ENCODE data around the gene RASL11B. TPM values are rescaled to one million over a fixed set of nuclear protein-coding genes. Genes with fewer than 3 reads are reported as not detected.

Gene RASL11B
- total RNA-seq (under 1 TPM in 1 of 2 experiments, not detected in 1; 0.27 TPM), polyA plus RNA-seq (0.12 TPM)

- peak within 1 kb of the TSS in 2 of 8 donors; percentile 36 to 60 for H3K27ac Mint-ChIP-seq
- peak; percentile 73 to 83 (median 76) for DNase-seq
- H3K4me1 Mint-ChIP-seq = peaks cover 8 to 16% (median 9%) of the 10 kb centered on the region in 3 donors
- H3K9me3 Mint-ChIP-seq = peaks cover 0 to 6% (median 3%) of the 10 kb centered on the region in 5 donors
- peak within 1 kb of the TSS; percentile 69 to 91 (median 80) for H3K4me3 Mint-ChIP-seq
- ChIA-PET CTCF (interaction anchor here (1.3 kb wide), 1 partner anchor 150 kb away, joined by 3 read pairs; no protein-coding TSS in a partner anchor), POLR2A (no interaction called here)
- H3K9me3 ChIP-seq (ENCODE audit: low read length) = no peaks in the 10 kb centered on the region
- H3K4me3 ChIP-seq (ENCODE audit: low read length) = peak within 1 kb of the TSS; percentile 69
- H3K4me1 ChIP-seq (ENCODE audit: insufficient read depth, low read length) = peaks cover 6% of the 10 kb centered on the region
- H3K36me3 ChIP-seq (ENCODE audit: insufficient read depth, low read length) = no peaks in the 10 kb centered on the region
- no peaks in the 10 kb centered on the region for H3K36me3 Mint-ChIP-seq
- H3K27ac ChIP-seq (ENCODE audit: low read depth, low read length) = no peak within 1 kb of the TSS
- peaks cover 25 to 59% of the 10 kb centered on the region in 2 donors for H3K27me3 Mint-ChIP-seq
- no peaks in the 10 kb centered on the region for H3K27me3 ChIP-seq (ENCODE audit: insufficient read depth, low read length, poor library complexity, severe bottlenecking)
Observed at GRCh38 chr4:52861879-52862616, at the start of gene RASL11B. Gene RASL11B (plus strand): TSS chr4:52862317. CDS start chr4:52862508, 191 bp downstream.

- H3K27ac Mint-ChIP-seq = no peak overlapping the region
- H3K36me3 Mint-ChIP-seq = peaks cover 0 to 3% (median 0%) of the 10 kb centered on the region in 3 donors
- H3K27me3 ChIP-seq (ENCODE audit: insufficient read depth, low read length, poor library complexity, severe bottlenecking) = no peaks in the 10 kb centered on the region
- H3K9me3 Mint-ChIP-seq = peaks cover 0 to 5% (median 3%) of the 10 kb centered on the region in 5 donors
- H3K4me1 ChIP-seq (ENCODE audit: insufficient read depth, low read length) = no peaks in the 10 kb centered on the region
- peaks cover 3 to 7% of the 10 kb centered on the region in 2 donors for H3K27me3 Mint-ChIP-seq
- no peak for DNase-seq
- no peak overlapping the region for H3K4me3 ChIP-seq (ENCODE audit: low read length)
- no peak overlapping the region for H3K4me3 Mint-ChIP-seq
- CTCF ChIA-PET = no interaction called here
- POLR2A ChIA-PET = no interaction called here
- no peaks in the 10 kb centered on the region for H3K4me1 Mint-ChIP-seq
- no peak overlapping the region for H3K27ac ChIP-seq (ENCODE audit: low read depth, low read length)
- H3K36me3 ChIP-seq (ENCODE audit: insufficient read depth, low read length) = no peaks in the 10 kb centered on the region
- no peaks in the 10 kb centered on the region for H3K9me3 ChIP-seq (ENCODE audit: low read length)
Observed at GRCh38 chr4:52813546-52813945, 48.6 kb upstream of the RASL11B start.

- no peak overlapping the region for H3K4me3 Mint-ChIP-seq
- ChIA-PET CTCF (no interaction called here), POLR2A (no interaction called here)
- no peak overlapping the region for H3K4me3 ChIP-seq (ENCODE audit: low read length)
- H3K9me3 ChIP-seq (ENCODE audit: low read length) = no peaks in the 10 kb centered on the region
- no peak overlapping the region for H3K27ac ChIP-seq (ENCODE audit: low read depth, low read length)
- H3K27me3 ChIP-seq (ENCODE audit: insufficient read depth, low read length, poor library complexity, severe bottlenecking) = no peaks in the 10 kb centered on the region
- H3K4me1 ChIP-seq (ENCODE audit: insufficient read depth, low read length) = no peaks in the 10 kb centered on the region
- no peaks in the 10 kb centered on the region for H3K36me3 Mint-ChIP-seq
- no peaks in the 10 kb centered on the region for H3K36me3 ChIP-seq (ENCODE audit: insufficient read depth, low read length)
- no peak for DNase-seq
- H3K27ac Mint-ChIP-seq = no peak overlapping the region
- H3K4me1 Mint-ChIP-seq = peaks cover 2 to 5% (median 4%) of the 10 kb centered on the region in 3 donors
- H3K27me3 Mint-ChIP-seq = no peaks in the 10 kb centered on the region
- H3K9me3 Mint-ChIP-seq = no peaks in the 10 kb centered on the region
Observed at GRCh38 chr4:52822583-52822971, 39.5 kb upstream of the RASL11B start.

- POLR2A ChIA-PET = no interaction called here
- H3K4me3 Mint-ChIP-seq = no peak overlapping the region
- CTCF ChIA-PET = no interaction called here
- H3K27me3 ChIP-seq (ENCODE audit: insufficient read depth, low read length, poor library complexity, severe bottlenecking) = no peaks in the 10 kb centered on the region
- no peak overlapping the region for H3K4me3 ChIP-seq (ENCODE audit: low read length)
- no peak overlapping the region for H3K27ac ChIP-seq (ENCODE audit: low read depth, low read length)
- DNase-seq = no peak
- H3K4me1 ChIP-seq (ENCODE audit: insufficient read depth, low read length) = no peaks in the 10 kb centered on the region
- peak overlapping the region in 1 of 8 donors; percentile 29 for H3K27ac Mint-ChIP-seq
- no peaks in the 10 kb centered on the region for H3K27me3 Mint-ChIP-seq
- no peaks in the 10 kb centered on the region for H3K36me3 ChIP-seq (ENCODE audit: insufficient read depth, low read length)
- no peaks in the 10 kb centered on the region for H3K36me3 Mint-ChIP-seq
- peaks cover 2 to 5% (median 4%) of the 10 kb centered on the region in 3 donors for H3K4me1 Mint-ChIP-seq
- no peaks in the 10 kb centered on the region for H3K9me3 ChIP-seq (ENCODE audit: low read length)
- H3K9me3 Mint-ChIP-seq = no peaks in the 10 kb centered on the region
Observed at GRCh38 chr4:52822972-52823701, 39.0 kb upstream of the RASL11B start.

- Mint-ChIP-seq H3K36me3 (no peaks in the 10 kb centered on the region), H3K4me1 (peaks cover 2 to 5% (median 4%) of the 10 kb centered on the region in 3 donors), H3K4me3 (no peak overlapping the region), H3K9me3 (no peaks in the 10 kb centered on the region), H3K27me3 (no peaks in the 10 kb centered on the region), H3K27ac (no peak overlapping the region)
- H3K4me1 ChIP-seq (ENCODE audit: insufficient read depth, low read length) = no peaks in the 10 kb centered on the region
- CTCF ChIA-PET = no interaction called here
- no peak for DNase-seq
- POLR2A ChIA-PET = no interaction called here
- no peak overlapping the region for H3K27ac ChIP-seq (ENCODE audit: low read depth, low read length)
- no peaks in the 10 kb centered on the region for H3K9me3 ChIP-seq (ENCODE audit: low read length)
- H3K4me3 ChIP-seq (ENCODE audit: low read length) = no peak overlapping the region
- no peaks in the 10 kb centered on the region for H3K36me3 ChIP-seq (ENCODE audit: insufficient read depth, low read length)
- H3K27me3 ChIP-seq (ENCODE audit: insufficient read depth, low read length, poor library complexity, severe bottlenecking) = no peaks in the 10 kb centered on the region
Observed at GRCh38 chr4:52823702-52824092, 38.4 kb upstream of the RASL11B start.

- DNase-seq = no peak
- Mint-ChIP-seq H3K36me3 (no peaks in the 10 kb centered on the region), H3K27me3 (no peaks in the 10 kb centered on the region), H3K27ac (no peak overlapping the region), H3K4me3 (no peak overlapping the region), H3K4me1 (peaks cover 2 to 5% (median 4%) of the 10 kb centered on the region in 3 donors), H3K9me3 (no peaks in the 10 kb centered on the region)
- Histone ChIP-seq H3K4me3 (ENCODE audit: low read length) (no peak overlapping the region), H3K36me3 (ENCODE audit: insufficient read depth, low read length) (no peaks in the 10 kb centered on the region), H3K27me3 (ENCODE audit: insufficient read depth, low read length, poor library complexity, severe bottlenecking) (no peaks in the 10 kb centered on the region), H3K9me3 (ENCODE audit: low read length) (no peaks in the 10 kb centered on the region), H3K27ac (ENCODE audit: low read depth, low read length) (no peak overlapping the region), H3K4me1 (ENCODE audit: insufficient read depth, low read length) (no peaks in the 10 kb centered on the region)
- POLR2A ChIA-PET = no interaction called here
- CTCF ChIA-PET = no interaction called here
Observed at GRCh38 chr4:52824270-52824602, 37.9 kb upstream of the RASL11B start.

- peaks cover 0 to under 1% of the 10 kb centered on the region in 2 donors for H3K27me3 Mint-ChIP-seq
- POLR2A ChIA-PET = no interaction called here
Observed at GRCh38 chr4:52824603-52825459, 37.3 kb upstream of the RASL11B start.

More at GRCh38 chr4:52824603-52825459, 37.3 kb upstream of the RASL11B start:
- no peak overlapping the region for H3K27ac Mint-ChIP-seq
- H3K9me3 ChIP-seq (ENCODE audit: low read length) = no peaks in the 10 kb centered on the region
- no peak overlapping the region for H3K27ac ChIP-seq (ENCODE audit: low read depth, low read length)
- peak in 1 of 5 donors; percentile 9 for DNase-seq
- H3K36me3 ChIP-seq (ENCODE audit: insufficient read depth, low read length) = no peaks in the 10 kb centered on the region
- no peaks in the 10 kb centered on the region for H3K27me3 ChIP-seq (ENCODE audit: insufficient read depth, low read length, poor library complexity, severe bottlenecking)
- no peaks in the 10 kb centered on the region for H3K9me3 Mint-ChIP-seq
- no peaks in the 10 kb centered on the region for H3K36me3 Mint-ChIP-seq
- CTCF ChIA-PET = no interaction called here
- H3K4me3 Mint-ChIP-seq = no peak overlapping the region
- no peak overlapping the region for H3K4me3 ChIP-seq (ENCODE audit: low read length)
- H3K4me1 Mint-ChIP-seq = peaks cover 2 to 5% (median 4%) of the 10 kb centered on the region in 3 donors
- no peaks in the 10 kb centered on the region for H3K4me1 ChIP-seq (ENCODE audit: insufficient read depth, low read length)
